Esophagus mucosa (tissue), 1 donor: ENCODE measurements around the gene SEC23IP. TPM values are rescaled to one million over a fixed set of nuclear protein-coding genes. Genes with fewer than 3 reads are reported as not detected.
A peak's percentile ranks its signal among the peaks of the same experiment; 100 is the strongest.
"Not testable (repeated sequence)": the region's sequence is repeated elsewhere in the genome, so short reads cannot be mapped to it uniquely, and the experiment has no call there.

Source experiments
- ATAC-seq: fragments of 200-7000 bp; cut with Tn5 transposase; one replicate; pipeline ENCODE4 v1.9.1; 2020
- total RNA-seq: library from RNA; stranded (reverse); gene quantifications from one replicate; pipeline ENCODE4 v1.2.4, GENCODE V29; 2023
- donor health status: DM: yes; HTN: yes; CAD: no.

The SEC23IP gene
- total RNA-seq, 1 donor from 2014 or later = 30.8 TPM

DNA sequence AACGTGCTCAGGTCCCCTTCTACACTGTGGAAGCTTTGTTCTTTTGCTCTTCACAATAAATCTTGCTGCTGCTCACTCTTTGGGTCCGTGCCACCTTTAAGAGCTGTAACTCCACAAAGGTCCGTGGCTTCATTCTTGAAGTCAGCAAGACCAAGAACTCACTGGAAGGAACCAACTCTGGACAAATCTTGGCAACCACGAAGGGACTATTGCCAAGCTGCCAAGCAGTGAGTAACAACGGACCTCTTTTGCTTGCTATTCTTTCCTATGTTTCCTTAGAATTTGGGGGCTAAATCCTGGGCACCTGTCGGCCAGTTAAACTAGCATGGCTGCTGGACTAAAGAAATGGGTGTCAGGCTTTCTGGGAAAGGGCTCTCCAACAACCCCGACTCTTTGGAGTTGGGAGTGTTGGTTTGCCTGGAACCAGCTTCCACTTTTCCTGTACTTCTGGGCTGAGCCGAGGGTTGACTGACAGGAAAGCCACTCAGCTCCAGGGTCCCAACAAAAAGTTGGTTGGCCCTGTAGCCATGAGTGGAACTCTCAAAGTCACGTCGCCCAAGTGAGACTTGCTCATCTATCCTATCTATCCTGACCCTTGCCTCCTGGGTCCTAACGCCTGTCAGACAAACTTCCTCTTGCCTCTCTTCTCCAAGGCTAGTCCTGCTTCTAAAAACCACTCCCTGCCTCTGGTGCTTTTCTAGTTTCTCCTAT is 8.5 kb upstream of the SEC23IP start:
- ATAC-seq = not testable (repeated sequence)

DNA sequence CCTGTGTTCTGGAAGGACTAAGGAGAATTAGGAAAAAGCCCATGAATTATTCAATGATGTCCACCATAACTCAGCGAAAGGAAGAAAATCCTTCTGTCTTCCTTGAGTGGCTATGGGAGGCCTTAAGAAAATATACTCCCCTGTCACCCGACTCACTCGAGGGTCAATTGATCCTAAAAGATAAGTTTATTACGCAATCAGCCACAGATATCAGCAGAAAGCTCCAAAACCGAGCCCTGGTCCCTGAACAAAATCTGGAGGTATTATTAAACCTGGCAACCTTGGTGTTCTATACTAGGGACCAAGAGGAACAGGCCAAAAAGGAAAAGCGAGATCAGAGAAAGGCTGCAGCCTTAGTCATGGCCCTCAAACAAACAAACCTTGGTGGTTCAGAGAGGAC is 6.5 kb upstream of the SEC23IP start:
- not testable (repeated sequence) for ATAC-seq

DNA sequence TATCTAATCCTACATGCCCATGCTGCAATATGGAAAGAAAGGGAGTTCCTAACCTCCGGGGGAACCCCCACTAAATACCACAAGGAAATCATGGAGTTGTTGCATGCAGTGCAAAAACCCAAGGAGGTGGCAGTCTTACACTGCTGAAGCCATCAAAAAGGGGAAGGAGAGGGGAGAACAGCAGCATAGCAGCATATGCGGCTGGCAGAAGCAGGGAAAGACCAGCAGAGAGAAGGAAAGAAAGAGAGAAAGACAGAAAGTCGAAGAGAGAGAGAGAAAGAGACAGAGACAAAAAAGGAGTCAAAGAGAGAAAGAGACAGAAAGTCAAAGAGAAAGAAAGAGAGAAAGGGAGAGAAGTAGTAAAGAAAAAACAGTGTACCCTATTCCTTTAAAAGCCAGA is 3.8 kb upstream of the SEC23IP start:
- ATAC-seq = not testable (repeated sequence)

DNA sequence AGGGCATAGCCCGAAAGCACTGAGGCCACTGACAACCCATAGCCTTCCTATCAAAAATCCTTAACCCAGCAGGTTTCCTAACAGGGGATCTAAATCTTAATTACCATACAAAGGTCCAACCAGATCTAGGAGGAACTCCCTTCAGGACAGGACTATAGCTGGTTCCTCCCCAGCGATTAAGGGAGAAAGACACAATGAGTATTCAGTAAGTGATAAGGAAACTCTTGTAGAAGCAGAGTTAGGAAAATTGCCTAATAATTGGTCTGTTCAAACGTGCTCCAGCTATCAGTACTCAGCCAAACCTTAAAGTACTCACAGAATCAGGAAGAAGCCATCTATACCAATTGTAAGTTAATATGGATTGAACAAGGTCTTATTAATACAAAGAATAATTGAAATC is 3.3 kb upstream of the SEC23IP start:
- not testable (repeated sequence) for ATAC-seq

DNA sequence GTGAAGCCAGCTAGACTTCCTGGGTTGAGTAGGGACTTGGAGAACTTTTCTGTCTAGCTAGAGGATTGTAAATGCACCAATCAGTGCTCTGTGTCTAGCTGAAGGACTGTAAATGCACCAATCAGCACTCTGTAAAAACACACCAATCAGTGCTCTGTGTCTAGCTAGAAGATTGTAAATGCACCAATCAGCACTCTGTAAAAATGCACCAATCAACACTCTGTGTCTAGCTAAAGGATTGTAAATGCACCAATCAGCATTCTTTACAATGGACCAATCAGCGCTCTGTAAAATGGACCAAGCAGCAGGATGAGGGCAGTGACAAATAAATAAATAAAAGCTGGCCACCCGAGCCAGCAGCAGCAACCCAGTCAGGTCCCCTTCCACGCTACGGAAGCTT is 2.2 kb upstream of the SEC23IP start:
- ATAC-seq = not testable (repeated sequence)

DNA sequence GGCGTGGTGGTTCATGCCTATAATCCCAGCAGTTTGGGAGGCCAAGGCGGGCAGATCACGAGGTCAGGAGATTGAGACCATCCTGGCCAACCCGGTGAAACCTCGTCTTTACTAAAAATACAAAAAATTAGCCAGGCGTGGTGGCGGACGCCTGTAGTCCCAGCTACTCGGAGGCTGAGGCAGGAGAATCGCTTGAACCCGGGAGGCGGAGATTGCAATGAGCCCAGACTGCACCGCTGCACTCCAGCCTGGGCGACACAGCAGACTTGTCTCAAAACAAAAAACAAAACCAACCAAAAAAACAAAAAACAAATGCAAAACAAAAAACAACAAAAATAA is 712 bp upstream of the SEC23IP start:
- not testable (repeated sequence) for ATAC-seq

DNA sequence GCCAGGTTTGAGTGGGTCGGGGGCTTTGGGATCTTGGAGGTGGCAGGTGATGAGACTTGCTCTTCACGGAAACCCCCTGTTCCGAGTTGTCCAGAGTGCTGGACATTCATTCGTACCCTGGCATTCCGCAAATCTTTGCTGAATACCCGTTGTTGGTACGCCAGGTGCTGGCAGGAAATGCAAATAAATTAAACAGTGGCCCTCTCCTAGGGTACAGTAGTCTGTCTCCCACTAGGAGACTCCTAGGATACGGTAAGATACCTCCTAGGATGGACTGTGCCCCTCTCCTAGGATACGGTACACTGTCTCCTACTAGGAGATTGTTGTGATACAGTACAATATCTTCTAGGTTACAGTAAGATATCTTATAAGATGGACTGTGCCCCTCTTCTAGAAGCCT is 544 bp downstream of the SEC23IP start:
- peak; percentile 12 for ATAC-seq

DNA sequence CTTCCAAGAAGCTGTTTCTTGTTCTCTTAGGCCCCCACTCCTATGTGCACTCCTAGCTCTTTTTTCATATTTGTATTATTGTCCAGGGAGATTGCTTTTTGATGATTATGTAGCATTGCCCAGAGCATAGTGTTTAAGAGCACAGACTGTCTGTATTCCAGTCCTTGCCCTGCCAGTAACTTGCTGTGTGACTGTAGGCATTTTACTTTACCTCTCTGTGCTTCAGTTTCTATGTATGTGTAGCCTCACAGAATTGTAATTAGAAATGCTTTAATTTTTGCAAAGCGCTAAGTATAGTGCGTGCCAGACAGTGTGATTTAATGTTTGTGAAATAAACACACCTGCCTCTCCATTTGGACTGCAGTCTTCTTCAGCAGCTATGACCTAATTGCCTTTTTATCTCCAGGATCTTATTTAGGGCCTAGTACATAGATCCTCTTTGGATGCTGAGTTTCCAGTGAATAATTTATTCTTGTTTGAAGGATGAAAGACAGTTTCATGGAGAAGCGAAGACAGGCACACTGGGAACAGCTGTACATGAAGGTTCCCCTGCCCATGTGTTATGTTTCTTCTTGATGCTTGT is 1.4 kb downstream of the SEC23IP start:
- ATAC-seq = no peak

DNA sequence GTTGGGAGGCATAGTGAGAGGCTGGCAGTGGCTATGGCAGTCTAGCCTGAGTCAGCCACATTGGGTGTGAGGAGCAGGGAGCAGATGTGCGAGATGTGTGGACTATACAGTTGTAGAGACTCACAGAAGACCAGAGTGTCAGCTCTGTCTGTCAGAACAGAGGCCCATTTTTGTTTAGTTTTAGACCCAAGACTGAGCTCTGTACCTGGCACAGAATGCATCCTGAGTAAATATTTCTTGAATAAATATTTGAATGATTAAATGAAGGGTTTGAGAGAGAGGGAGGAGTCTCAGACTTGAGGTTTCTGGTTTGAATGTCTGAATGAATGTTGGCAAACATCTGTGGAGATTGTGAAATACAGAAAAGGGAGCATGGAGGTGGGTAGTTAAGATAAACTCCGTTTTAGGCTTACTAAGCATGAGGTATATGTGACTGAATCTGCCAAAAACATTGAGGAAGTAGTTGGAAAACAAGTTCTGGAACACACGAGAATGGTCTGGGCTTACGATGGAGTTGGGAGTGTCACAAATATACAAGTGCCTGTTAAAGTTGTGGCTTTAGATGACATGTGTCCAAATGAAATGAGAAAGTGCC is 3.6 kb downstream of the SEC23IP start:
- peak; percentile 64 for ATAC-seq

DNA sequence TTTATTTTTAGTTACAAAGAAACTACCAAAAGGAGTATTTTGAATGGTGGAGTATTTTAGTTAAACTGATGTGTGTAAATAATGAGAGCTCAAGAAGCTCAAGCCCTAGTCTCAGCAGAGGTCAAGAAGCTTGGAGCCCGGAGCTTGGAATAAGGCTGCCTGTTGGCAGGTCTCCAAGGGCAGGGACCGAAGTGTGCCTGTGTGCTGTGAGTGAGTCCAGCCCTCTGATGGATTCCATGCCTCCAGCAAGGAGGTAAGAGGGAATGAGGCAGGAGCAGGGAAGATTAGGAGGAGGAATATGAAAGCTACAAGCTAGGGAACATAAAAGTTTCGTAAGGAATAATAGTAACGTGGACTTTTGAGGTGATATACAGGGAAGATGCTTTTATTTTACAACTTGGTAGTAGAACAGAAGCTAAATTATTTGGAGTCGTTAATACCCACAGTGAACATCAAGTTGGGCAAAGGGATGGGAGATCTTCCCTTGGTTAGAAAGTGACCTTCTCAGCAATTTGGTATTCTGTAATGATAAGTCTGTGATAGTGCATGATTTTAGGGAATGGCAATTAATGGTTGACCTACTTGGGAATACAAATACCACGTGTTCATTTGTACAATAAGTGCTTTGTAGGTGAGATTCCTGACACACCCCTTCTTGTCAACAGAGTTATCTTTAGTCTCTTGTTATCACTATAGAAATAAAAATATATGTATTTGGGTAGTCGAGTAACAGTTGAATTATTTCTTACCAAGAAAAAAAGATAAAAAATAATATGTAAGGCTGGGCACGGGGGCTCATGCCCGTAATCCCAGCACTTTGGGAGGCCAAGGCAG is 4.6 kb downstream of the SEC23IP start:
- no peak for ATAC-seq

DNA sequence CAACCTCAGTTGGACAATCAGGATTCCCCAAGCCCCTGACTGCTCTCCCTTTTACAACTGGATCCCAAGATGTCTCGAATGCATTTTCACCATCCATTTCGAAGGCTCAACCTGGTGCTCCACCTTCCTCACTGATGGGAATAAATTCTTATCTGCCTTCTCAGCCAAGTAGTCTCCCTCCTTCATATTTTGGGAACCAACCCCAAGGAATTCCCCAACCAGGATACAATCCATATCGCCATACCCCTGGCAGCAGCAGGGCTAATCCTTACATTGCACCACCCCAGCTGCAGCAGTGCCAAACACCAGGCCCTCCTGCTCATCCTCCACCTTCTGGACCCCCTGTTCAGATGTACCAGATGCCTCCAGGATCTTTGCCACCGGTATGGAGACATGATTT is 6.0 kb downstream of the SEC23IP start:
- ATAC-seq = no peak

DNA sequence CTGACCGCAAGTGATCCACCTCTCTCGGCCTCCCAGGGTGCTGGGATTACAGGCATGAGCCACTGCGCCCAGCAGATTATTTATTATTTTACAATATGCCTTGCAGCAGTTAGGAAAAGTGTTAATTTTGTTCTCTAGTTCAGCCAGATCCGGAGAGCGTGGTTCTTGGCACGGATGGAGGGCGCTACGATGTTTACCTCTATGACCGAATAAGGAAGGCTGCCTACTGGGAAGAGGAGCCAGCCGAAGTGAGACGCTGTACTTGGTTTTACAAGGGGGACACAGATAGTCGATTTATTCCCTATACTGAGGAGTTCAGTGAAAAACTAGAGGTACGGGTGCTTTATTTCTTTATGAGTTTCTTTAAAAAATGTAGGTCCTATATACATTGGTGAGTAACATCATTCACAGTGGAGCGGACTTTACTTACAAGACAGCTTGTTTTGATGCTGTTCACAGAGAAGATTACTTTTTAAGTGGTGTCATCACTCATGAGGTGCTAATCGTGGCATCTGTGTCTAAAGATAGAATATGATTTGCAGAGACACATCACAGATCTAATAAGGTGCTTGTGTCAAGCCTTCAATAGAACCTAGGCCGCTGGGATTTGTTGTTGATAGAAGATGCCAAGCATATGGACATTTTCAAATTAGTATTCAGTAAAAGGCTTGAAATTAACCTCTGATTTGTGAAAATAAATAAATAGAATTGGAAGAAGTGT is 11.6 kb downstream of the SEC23IP start:
- no peak for ATAC-seq

DNA sequence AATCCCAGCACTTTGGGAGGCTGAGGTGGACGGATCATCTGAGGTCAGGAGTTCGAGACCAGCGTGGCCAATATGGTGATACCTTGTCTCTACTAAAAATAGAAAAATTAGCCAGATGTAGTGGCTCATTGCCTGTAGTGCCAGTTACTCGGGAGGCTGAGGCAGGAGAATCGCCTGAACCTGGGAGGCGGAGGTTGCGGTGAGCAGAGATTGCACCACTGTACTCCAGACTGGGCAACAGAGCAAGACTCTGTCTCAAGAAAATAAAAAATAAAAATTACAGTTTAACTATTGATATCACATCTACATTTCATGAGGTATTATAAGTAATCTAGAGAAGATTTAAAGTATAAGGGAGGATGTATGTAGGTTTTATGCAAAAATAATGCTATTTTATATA is 15.2 kb downstream of the SEC23IP start:
- ATAC-seq = not testable (repeated sequence)

DNA sequence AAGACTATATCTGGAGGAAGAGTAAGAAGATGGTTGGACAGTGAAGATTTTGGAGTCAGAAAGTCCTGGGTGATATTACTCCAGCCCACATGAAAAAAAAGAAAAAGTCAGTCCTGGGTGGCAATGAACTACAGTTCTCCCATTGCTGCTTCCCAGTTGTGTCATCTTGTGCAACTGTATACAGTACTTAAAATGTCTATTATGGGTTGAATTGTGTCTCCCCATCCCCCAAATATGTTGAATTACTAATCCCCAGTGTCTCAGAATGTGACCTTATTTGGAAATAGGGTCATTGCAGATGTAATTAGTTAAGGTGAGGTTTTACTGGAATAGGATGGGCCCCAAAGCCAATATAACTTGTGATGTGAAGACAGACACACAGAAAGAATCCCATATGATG is 15.6 kb downstream of the SEC23IP start:
- no peak for ATAC-seq

DNA sequence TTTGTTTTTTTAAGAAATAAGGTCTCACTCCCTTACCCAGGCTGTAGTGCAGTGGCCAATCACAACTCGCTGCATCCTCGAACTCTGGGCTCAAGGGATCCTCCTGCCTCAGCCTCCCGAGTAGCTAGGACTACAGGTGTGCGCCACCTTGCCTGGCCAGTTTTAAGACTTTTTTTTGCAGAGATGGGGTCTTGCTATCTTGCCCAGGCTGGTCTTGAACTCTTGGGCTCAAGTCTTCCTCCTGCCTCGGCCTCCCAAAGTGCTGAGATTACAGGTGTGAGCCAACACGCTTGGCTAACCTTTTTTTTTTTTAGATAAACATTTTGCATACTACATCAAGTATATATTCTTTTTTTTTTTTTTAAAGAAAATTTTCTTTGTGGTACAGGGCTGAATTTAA is 18.2 kb downstream of the SEC23IP start:
- no peak for ATAC-seq

DNA sequence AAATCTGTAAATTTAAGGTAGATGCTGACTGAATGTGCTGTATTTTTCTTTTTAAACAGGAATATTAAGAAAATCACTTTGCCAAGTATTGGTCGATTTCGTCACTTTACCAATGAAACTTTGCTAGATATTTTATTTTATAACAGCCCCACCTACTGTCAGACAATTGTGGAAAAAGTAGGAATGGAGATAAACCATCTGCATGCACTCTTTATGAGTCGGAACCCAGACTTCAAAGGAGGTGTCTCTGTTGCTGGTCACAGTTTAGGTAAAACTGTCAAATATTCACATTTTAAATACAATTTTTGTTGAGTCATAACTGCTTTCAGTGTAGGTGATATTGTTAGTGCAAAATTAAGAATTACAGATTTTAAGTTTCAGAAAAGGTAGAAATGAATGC is 25.2 kb downstream of the SEC23IP start:
- ATAC-seq = no peak

DNA sequence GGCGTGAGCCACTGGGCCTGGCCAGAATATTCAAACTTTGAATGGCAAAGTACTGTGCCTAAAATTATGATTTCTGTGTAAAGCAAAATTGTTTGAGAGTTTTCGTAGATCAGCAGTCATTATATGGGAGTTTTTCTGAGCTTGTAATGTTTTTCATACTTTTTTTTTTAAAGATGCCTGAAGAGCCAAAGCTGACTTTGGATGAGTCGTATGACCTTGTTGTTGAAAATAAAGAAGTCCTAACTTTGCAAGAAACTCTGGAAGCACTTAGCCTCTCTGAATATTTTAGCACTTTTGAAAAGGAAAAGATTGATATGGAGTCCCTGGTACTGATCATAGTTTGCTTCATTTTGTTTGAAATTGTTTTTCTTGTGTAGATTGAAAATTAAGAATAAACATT is 26.7 kb downstream of the SEC23IP start:
- no peak for ATAC-seq

DNA sequence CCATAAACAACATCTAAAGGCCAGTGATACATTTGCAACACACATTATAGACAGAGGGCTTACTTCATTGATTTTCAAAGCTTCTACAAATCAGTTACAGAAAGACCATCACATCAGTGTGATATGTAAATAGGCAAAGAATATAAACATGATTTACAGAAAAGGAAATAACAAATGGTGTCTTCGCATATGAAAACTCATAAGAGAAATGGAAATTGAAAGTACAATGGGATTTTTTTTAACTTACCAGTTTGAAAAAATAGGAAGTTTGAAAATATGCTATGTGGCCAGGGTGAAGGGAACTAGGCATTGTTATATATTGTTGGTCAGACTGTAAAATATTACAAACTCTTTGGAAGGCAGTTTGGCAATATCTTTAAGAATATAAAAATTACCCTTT is 27.3 kb downstream of the SEC23IP start:
- no peak for ATAC-seq

DNA sequence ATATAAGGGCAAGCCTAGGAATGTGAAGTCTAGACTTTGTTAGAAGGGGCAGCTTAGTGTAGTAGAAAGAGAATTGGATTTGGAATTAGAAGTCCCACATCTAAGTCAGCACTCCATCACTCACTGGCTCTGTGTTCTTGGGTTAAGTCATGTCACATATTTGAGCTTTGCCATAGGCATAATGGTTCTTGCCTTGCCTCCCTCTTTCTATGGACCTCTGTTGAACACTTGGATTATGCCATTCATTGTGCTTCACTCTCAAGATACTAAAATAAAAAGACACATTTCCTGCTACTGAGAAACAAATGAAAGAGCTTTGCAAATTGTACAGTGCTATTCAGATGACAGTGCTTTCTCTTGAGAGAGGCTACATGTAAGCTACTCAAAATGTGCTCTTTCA is 35.9 kb downstream of the SEC23IP start:
- no peak for ATAC-seq

DNA sequence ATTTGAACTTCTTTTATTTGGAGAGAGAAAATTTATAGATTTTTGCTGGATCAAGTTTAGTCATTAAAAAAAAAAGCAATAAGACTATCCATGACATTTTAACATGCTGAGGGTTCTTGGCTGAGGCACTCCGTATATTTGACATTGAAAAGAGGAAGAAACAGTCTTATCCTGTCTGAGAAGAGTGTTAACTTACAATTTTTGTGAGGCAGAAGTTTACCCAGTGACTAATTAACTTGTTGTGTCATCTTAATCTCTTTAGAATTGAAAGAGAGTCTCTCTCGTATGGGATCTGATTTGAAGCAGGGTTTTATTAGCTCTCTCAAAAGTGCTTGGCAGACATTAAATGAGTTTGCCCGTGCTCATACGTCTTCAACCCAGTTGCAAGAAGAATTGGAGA is 39.3 kb downstream of the SEC23IP start:
- no peak for ATAC-seq

DNA sequence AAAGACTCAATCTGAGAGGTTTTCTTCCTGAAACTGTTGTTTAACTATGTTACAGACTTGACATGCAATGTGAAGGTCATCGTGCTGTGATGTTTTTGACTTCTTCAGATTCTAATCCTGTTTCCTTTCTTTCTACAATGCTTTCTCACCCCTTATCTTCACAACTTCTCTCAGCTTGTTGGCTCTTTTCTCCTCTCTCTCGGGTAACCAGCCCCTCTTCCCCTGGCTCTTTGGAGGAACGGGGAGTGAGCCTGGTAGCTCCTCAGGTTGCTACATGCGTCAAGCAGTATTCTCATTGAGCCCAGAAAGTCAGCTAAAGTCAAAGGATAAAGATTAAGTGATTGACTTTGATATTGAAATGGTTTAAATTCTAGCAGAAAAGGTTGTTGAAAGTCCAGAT is 40.1 kb downstream of the SEC23IP start:
- no peak for ATAC-seq

DNA sequence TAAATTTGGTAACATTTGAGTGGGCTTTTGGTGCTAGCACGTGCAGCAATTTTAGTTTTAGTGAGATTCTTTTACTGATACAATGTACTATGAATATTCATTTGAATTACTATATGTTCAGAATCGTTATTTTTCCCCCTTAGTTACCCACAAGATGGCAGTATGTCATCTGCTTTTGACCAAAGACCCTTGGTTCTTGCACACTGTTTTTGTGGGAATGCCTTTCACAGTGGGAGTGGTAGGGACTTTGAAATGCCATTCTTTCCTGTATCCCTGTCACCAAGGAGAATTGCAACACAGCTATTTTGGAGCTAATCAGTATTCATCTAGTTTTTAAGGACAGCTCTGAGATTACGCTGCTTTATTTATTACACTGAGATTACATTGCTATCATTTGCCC is 40.6 kb downstream of the SEC23IP start:
- no peak for ATAC-seq

DNA sequence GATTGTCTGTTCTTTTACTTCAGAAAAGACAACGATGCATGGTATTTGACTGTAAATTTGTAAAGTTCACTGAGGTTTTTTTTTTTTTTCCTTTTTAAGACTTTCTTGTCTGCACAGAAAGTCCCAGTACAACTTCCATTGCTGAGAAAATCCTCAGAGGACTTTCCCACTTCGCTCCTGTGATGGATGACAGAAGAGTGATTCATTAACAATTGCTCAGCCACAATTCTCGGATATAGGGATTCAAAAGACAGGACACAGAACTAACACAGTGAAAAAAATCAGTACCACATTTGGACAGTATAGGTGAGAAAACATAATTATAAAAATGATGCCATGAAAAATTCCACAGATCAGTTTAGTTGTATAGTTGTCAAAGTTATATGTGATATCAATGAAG is 48.0 kb downstream of the SEC23IP start:
- ATAC-seq = no peak
